Natural killer cell (primary cell): ENCODE measurements around the gene GCNT1. TPM values are rescaled to one million over a fixed set of nuclear protein-coding genes. Genes with fewer than 3 reads are reported as not detected.

Experiments used
- ATAC-seq, 3 donors: fragments of 150-1000 bp in 2 of 3; fragments of 200-7000 bp in 1 of 3; cut with Tn5 transposase; 1 replicate in 1 of 3; 2 replicates in 2 of 3; pipeline ENCODE4 v1.10.0; 2021; ENCODE audit warnings: mild to moderate bottlenecking in 2 of 3, moderate library complexity in 2 of 3
- DNase-seq, 2 donors: peaks; one replicate each; pipeline versions ENCODE4 v3.0.0 to v3.0.0-alpha.2; 2013 to 2021; ENCODE audit warnings: mixed read lengths in 1 of 2
- H3K27ac ChIP-seq: one replicate; pipeline ENCODE4 v1.5.1; 2013; ENCODE audit warnings: mild to moderate bottlenecking, low read length
- H3K27me3 ChIP-seq: one replicate; pipeline ENCODE4 v1.6.1; 2013; ENCODE audit warnings: low read length; ENCODE audit not compliant: control insufficient read depth, insufficient read depth
- H3K36me3 ChIP-seq: one replicate; pipeline ENCODE4 v1.6.1; 2013; ENCODE audit warnings: low read length; ENCODE audit not compliant: control insufficient read depth, insufficient read depth
- H3K4me1 ChIP-seq: one replicate; pipeline ENCODE4 v1.6.1; 2013; ENCODE audit warnings: low read length; ENCODE audit not compliant: control insufficient read depth, insufficient read depth
- H3K4me3 ChIP-seq: one replicate; pipeline ENCODE4 v1.5.1; 2013; ENCODE audit warnings: low read length
- H3K9me3 ChIP-seq: one replicate; pipeline ENCODE4 v1.6.1; 2013; ENCODE audit warnings: low read length; ENCODE audit not compliant: control insufficient read depth, insufficient read depth
- H3K27ac Mint-ChIP-seq, 2 donors: one replicate each; pipeline ENCODE4 v1.8.0; 2022; ENCODE audit warnings: mild to moderate bottlenecking in 2 of 2, mixed read lengths in 2 of 2, moderate library complexity in 1 of 2
- H3K27me3 Mint-ChIP-seq, 2 donors: one replicate each; pipeline ENCODE4 v1.8.0; 2022; ENCODE audit warnings: low read depth in 2 of 2, mixed read lengths in 2 of 2
- H3K36me3 Mint-ChIP-seq: one replicate; pipeline ENCODE4 v1.8.0; 2022; ENCODE audit warnings: mixed read lengths
- H3K4me1 Mint-ChIP-seq, 2 donors: one replicate each; pipeline ENCODE4 v1.8.0; 2022; ENCODE audit warnings: mixed read lengths in 2 of 2
- H3K4me3 Mint-ChIP-seq: one replicate; pipeline ENCODE4 v1.8.0; 2022; ENCODE audit warnings: mild to moderate bottlenecking, moderate library complexity, mixed read lengths
- H3K9me3 Mint-ChIP-seq, 2 donors: one replicate each; pipeline ENCODE4 v1.8.0; 2022; ENCODE audit warnings: mixed read lengths in 2 of 2
- WGBS: methylation state at CpG from one replicate; pipeline ENCODE4 v1.1.7; 2013; ENCODE audit warnings: missing lambda C conversion rate; ENCODE audit not compliant: insufficient coverage; 5-methylcytosine and 5-hydroxymethylcytosine counted together
- intact Hi-C: fragments of 100-400 bp; cut with micrococcal nuclease; formaldehyde crosslinking; loops from one replicate; pipeline ENCODE4 v1.14.2; 2022
- total RNA-seq, 4 donors: library from RNA; stranded (reverse); fragments of 120-200 nt in 1 of 4; gene quantifications; one replicate each; pipeline versions ENCODE4 v1.2.3 to v1.2.4, GENCODE V29; 2013 to 2022
- TF ChIP-seq, protein P1 (sequence below): fragments of 200-600 bp; IDR thresholded peaks from one replicate; pipeline ENCODE4 v1.8.0; 2022; ENCODE audit warnings: antibody characterized with exemption

Gene GCNT1
- total RNA-seq, 3 donors from 2014 or later (not counting 1 experiment from before 2014, with no cell fraction given), result 8.6 to 23.7 (median 18.5) TPM

DNA sequence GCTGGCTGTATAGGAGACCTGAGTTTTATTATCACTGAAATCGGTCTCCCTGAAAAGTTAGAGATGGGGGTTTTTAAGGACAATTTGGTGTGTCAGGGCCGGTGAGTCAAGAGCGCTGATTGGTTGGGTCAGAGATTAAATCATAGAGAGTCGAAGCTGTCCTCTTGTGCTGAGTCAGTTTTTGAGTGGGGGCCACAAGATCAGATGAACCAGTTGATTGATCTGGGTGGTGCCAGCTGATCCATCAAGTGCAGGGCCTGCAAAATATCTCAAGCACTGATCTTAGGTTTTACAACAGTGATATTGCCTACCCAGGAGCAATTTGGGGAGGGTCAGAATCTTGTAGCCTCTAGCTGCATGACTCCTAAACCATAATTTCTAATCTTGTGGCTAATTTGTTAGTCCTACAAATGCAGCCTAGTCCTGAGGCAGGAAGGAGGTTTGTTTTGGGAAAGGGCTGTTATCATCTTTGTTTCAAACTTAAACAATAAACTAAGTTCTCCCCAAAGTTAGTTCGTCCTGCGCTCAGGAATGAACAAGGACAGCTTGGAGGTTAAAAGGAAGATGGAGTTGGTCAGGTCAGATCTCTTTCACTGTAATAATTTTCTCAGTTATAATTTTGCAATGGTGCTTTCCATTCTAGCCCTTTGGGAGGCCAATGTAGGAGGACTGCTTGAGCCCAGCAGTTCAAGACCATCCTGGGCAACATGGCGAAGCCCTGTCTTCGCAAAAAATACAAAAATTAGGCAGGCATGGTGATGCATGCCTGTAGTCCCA, 33.1 kb upstream of the GCNT1 start:
- intact Hi-C loops, result no loop called here
- TF ChIP-seq, protein P1, sequence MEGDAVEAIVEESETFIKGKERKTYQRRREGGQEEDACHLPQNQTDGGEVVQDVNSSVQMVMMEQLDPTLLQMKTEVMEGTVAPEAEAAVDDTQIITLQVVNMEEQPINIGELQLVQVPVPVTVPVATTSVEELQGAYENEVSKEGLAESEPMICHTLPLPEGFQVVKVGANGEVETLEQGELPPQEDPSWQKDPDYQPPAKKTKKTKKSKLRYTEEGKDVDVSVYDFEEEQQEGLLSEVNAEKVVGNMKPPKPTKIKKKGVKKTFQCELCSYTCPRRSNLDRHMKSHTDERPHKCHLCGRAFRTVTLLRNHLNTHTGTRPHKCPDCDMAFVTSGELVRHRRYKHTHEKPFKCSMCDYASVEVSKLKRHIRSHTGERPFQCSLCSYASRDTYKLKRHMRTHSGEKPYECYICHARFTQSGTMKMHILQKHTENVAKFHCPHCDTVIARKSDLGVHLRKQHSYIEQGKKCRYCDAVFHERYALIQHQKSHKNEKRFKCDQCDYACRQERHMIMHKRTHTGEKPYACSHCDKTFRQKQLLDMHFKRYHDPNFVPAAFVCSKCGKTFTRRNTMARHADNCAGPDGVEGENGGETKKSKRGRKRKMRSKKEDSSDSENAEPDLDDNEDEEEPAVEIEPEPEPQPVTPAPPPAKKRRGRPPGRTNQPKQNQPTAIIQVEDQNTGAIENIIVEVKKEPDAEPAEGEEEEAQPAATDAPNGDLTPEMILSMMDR, result no peak
- no peak overlapping the region for H3K27ac Mint-ChIP-seq

DNA sequence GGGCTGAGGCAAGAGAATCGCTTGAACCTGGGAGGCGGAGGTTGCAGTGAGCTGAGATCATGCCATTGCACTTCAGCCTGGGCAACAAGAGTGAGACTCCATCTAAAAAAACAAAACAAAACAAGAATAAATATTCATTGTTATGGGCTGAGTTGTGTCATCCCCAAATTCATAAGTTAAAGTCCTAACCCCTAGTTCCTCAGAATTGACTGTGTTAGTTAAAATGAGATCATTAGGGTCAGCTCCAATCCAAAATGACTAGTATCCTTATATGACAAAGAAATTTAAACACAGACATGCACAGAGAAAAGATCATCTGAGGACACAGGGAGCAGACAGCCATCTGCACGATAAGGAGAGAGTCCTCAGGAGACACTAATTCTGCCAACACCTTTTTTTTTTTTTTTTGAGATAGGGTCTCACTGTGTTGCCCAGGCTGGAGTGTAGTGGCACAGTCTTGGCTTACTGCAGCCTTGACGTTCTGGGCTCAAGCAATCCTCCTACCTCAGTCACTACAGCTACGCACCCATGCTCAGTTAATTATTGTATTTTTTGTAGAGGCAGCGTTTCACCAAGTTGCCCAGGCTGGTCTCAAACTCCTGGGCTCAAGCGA, 32.1 kb upstream of the GCNT1 start:
- no peak overlapping the region for H3K4me3 Mint-ChIP-seq
- WGBS, result 96% methylated on average over 6 of the region's 7 CpGs
- ATAC-seq, result no peak

More for the DNA sequence above, 33.1 kb upstream of the GCNT1 start:
- DNase-seq, result no peak
- Histone ChIP-seq H3K4me3 (no peak overlapping the region), H3K27me3 (no peaks in the 10 kb centered on the region), H3K27ac (no peak overlapping the region), H3K36me3 (no peaks in the 10 kb centered on the region), H3K9me3 (no peaks in the 10 kb centered on the region), H3K4me1 (no peaks in the 10 kb centered on the region)
- no peaks in the 10 kb centered on the region for H3K4me1 Mint-ChIP-seq
- no peaks in the 10 kb centered on the region for H3K9me3 Mint-ChIP-seq
- no peak overlapping the region for H3K4me3 Mint-ChIP-seq
- H3K36me3 Mint-ChIP-seq, result no peaks in the 10 kb centered on the region
- peaks cover 2 to 6% of the 10 kb centered on the region in 2 donors for H3K27me3 Mint-ChIP-seq
- no peak for ATAC-seq
- WGBS, result 92% methylated on average over 6 of the region's 8 CpGs

DNA sequence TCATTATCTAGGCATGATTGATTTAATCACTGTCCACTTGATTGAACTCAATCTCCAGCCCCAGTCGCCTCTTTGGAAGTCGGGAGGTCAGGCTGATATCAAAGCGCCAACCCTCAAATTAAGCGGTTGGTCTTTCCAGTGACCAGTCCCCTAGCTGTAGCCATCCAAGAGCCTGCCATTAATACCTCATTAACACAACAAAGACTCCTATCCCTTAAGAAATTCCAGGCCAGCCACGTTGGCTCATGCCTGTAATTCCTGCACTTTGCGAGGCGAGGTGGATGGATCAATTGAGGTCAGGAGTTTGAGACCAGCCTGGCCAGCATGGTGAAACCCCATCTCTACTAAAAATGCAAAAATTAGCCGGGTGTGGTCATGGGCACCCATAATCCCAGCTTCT, 27.4 kb upstream of the GCNT1 start:
- no peaks in the 10 kb centered on the region for H3K9me3 ChIP-seq
- Mint-ChIP-seq H3K9me3 (no peaks in the 10 kb centered on the region), H3K36me3 (no peaks in the 10 kb centered on the region), H3K4me3 (no peak overlapping the region), H3K27me3 (peaks cover 8 to 9% of the 10 kb centered on the region in 2 donors), H3K27ac (no peak overlapping the region), H3K4me1 (no peaks in the 10 kb centered on the region)
- intact Hi-C loops, result no loop called here
- WGBS, result 89% methylated on average over 8 of the region's 8 CpGs
- H3K4me1 ChIP-seq, result no peaks in the 10 kb centered on the region
- DNase-seq (no peak), ATAC-seq (no peak)
- no peaks in the 10 kb centered on the region for H3K36me3 ChIP-seq
- H3K27me3 ChIP-seq, result no peaks in the 10 kb centered on the region
- TF ChIP-seq, protein P1, result no peak
- H3K4me3 ChIP-seq, result no peak overlapping the region
- H3K27ac ChIP-seq, result no peak overlapping the region

More for the DNA sequence above, 32.1 kb upstream of the GCNT1 start:
- intact Hi-C loops, result no loop called here
- H3K27ac ChIP-seq, result no peak overlapping the region
- DNase-seq, result no peak
- H3K4me1 Mint-ChIP-seq, result no peaks in the 10 kb centered on the region
- H3K36me3 Mint-ChIP-seq, result no peaks in the 10 kb centered on the region
- H3K4me3 ChIP-seq, result no peak overlapping the region
- H3K4me1 ChIP-seq, result no peaks in the 10 kb centered on the region
- peaks cover 2 to 6% of the 10 kb centered on the region in 2 donors for H3K27me3 Mint-ChIP-seq
- no peak overlapping the region for H3K27ac Mint-ChIP-seq
- no peaks in the 10 kb centered on the region for H3K27me3 ChIP-seq
- TF ChIP-seq, protein P1, result no peak
- no peaks in the 10 kb centered on the region for H3K9me3 Mint-ChIP-seq
- no peaks in the 10 kb centered on the region for H3K9me3 ChIP-seq
- H3K36me3 ChIP-seq, result no peaks in the 10 kb centered on the region
